SK-N-SH treated with all-trans-retinoic acid at 6 μM for 48 hours (cell line): ENCODE results near the gene ZSWIM6.

Source experiments
- ATAC-seq: fragments of 200-7000 bp; cut with Tn5 transposase; 3 replicates; pipeline ENCODE4 v1.9.1; 2020; ENCODE audit warnings: mild to moderate bottlenecking, moderate library complexity
- ARNTL ChIP-seq: fragments of 450-650 bp; formaldehyde crosslinking; IDR thresholded peaks from 2 replicates; pipeline ENCODE4 v1.5.0; 2020; ENCODE audit warnings: low read depth, mild to moderate bottlenecking, moderate library complexity, borderline replicate concordance
- BACH2 ChIP-seq: fragments of 250-450 bp; sonication (Bioruptor Pico); IDR thresholded peaks from 2 replicates; pipeline ENCODE4 v1.9.0; 2021; ENCODE audit warnings: mild to moderate bottlenecking, borderline replicate concordance
- CREB5 ChIP-seq: fragments of 250-450 bp; sonication (Bioruptor Pico); IDR thresholded peaks from 2 replicates; pipeline ENCODE4 v1.5.1; 2020; ENCODE audit warnings: low read depth, mild to moderate bottlenecking, moderate library complexity
- CSDC2 ChIP-seq: fragments of 250-450 bp; sonication (Bioruptor Pico); IDR thresholded peaks from 2 replicates; pipeline ENCODE4 v1.5.0; 2020; ENCODE audit warnings: mild to moderate bottlenecking, moderate library complexity
- ESRRG ChIP-seq: fragments of 250-450 bp; sonication (Bioruptor Pico); IDR thresholded peaks from 2 replicates; pipeline ENCODE4 v1.6.1; 2021; ENCODE audit warnings: mild to moderate bottlenecking
- GLIS3 ChIP-seq: fragments of 250-450 bp; sonication (Bioruptor Pico); IDR thresholded peaks from 2 replicates; pipeline ENCODE4 v1.5.0; 2020; ENCODE audit warnings: mild to moderate bottlenecking, moderate library complexity
- ISL1 ChIP-seq: fragments of 250-450 bp; sonication (Bioruptor Pico); IDR thresholded peaks from 2 replicates; pipeline ENCODE4 v2.1.2; 2022; ENCODE audit warnings: mild to moderate bottlenecking, moderate library complexity
- OSR1 ChIP-seq: fragments of 250-450 bp; sonication (Bioruptor Pico); IDR thresholded peaks from 2 replicates; pipeline ENCODE4 v1.8.0; 2022; ENCODE audit warnings: moderate library complexity, mild to moderate bottlenecking, inconsistent platforms
- PPARA ChIP-seq: fragments of 250-450 bp; sonication (Bioruptor Pico); IDR thresholded peaks from 2 replicates; pipeline ENCODE4 v1.5.0; 2020; ENCODE audit warnings: mild to moderate bottlenecking, borderline replicate concordance
- RARB ChIP-seq: fragments of 250-450 bp; sonication (Bioruptor Pico); IDR thresholded peaks from 2 replicates; pipeline ENCODE4 v1.8.0; 2021; ENCODE audit warnings: mild to moderate bottlenecking, moderate library complexity
- SNAI2 ChIP-seq: fragments of 250-450 bp; sonication (Bioruptor Pico); IDR thresholded peaks from 2 replicates; pipeline ENCODE4 v1.5.0; 2020; ENCODE audit warnings: mild to moderate bottlenecking, moderate library complexity
- TCF4 ChIP-seq: fragments of 250-450 bp; sonication (Bioruptor Pico); IDR thresholded peaks from 2 replicates; pipeline ENCODE4 v1.8.0; 2021; ENCODE audit warnings: mild to moderate bottlenecking, moderate library complexity, borderline replicate concordance
- TOX ChIP-seq: fragments of 250-450 bp; sonication (Bioruptor Pico); IDR thresholded peaks from 2 replicates; pipeline ENCODE4 v1.8.0; 2021; ENCODE audit warnings: mild to moderate bottlenecking, moderate library complexity, borderline replicate concordance
- TSHZ2 ChIP-seq: fragments of 250-450 bp; sonication (Bioruptor Pico); IDR thresholded peaks from 2 replicates; pipeline ENCODE4 v1.5.0; 2020; ENCODE audit warnings: mild to moderate bottlenecking, moderate library complexity
- ZC3H10 ChIP-seq: fragments of 250-450 bp; sonication (Bioruptor Pico); IDR thresholded peaks from 2 replicates; pipeline ENCODE4 v1.5.1; 2021; ENCODE audit warnings: mild to moderate bottlenecking, moderate library complexity
- ZFP3 ChIP-seq: fragments of 250-450 bp; sonication (Bioruptor Pico); IDR thresholded peaks from 2 replicates; pipeline ENCODE4 v1.5.0; 2020; ENCODE audit warnings: mild to moderate bottlenecking, moderate library complexity
- ZFP30 ChIP-seq: fragments of 450-650 bp; formaldehyde crosslinking; IDR thresholded peaks from 2 replicates; pipeline ENCODE4 v1.5.0; 2022; ENCODE audit warnings: mild to moderate bottlenecking, moderate library complexity
- ZNF565 ChIP-seq: fragments of 450-650 bp; formaldehyde crosslinking; conservative IDR thresholded peaks from 2 replicates; pipeline ENCODE4 v1.5.0; 2020; ENCODE audit warnings: low read depth, mild to moderate bottlenecking, moderate library complexity
- ZNF70 ChIP-seq: fragments of 450-650 bp; formaldehyde crosslinking; IDR thresholded peaks from 2 replicates; pipeline ENCODE4 v1.5.0; 2020; ENCODE audit warnings: mild to moderate bottlenecking, moderate library complexity
- ZNF8 ChIP-seq: fragments of 450-650 bp; formaldehyde crosslinking; IDR thresholded peaks from 2 replicates; pipeline ENCODE4 v1.5.0; 2020; ENCODE audit warnings: mild to moderate bottlenecking, moderate library complexity
- TF ChIP-seq, protein P1 (sequence below): fragments of 250-450 bp; sonication (Bioruptor Pico); IDR thresholded peaks from 2 replicates; pipeline ENCODE4 v1.8.0; 2021; ENCODE audit warnings: low read depth, mild to moderate bottlenecking, moderate library complexity, borderline replicate concordance
- TF ChIP-seq, protein P2 (sequence below): fragments of 250-450 bp; sonication (Bioruptor Pico); IDR thresholded peaks from 2 replicates; pipeline ENCODE4 v1.5.1; 2021; ENCODE audit warnings: mild to moderate bottlenecking, moderate library complexity

Gene ZSWIM6

GRCh38 chr5:61464512-61464911 lies 132.5 kb downstream of the ZSWIM6 start:
- TF ChIP-seq ZNF8 (CRISPR knock-in tag) = no peak
- no peak for ATAC-seq

GRCh38 chr5:61465066-61465465 lies 133.0 kb downstream of the ZSWIM6 start:
- no peak for ATAC-seq

GRCh38 chr5:61465496-61465895 lies 133.4 kb downstream of the ZSWIM6 start:
- TF ChIP-seq ZC3H10 (CRISPR knock-in tag) = no peak
- TF ChIP-seq ZFP30 = no peak
- TF ChIP-seq CREB5 = no peak
- no peak for ATAC-seq

More at GRCh38 chr5:61465066-61465465, 133.0 kb downstream of the ZSWIM6 start:
- TF ChIP-seq TCF4 (CRISPR knock-in tag) = no peak
- no peak for TF ChIP-seq BACH2
- TF ChIP-seq ISL1 (CRISPR knock-in tag) = no peak
- TF ChIP-seq ZNF8 (CRISPR knock-in tag) = no peak
- TF ChIP-seq, protein P1, sequence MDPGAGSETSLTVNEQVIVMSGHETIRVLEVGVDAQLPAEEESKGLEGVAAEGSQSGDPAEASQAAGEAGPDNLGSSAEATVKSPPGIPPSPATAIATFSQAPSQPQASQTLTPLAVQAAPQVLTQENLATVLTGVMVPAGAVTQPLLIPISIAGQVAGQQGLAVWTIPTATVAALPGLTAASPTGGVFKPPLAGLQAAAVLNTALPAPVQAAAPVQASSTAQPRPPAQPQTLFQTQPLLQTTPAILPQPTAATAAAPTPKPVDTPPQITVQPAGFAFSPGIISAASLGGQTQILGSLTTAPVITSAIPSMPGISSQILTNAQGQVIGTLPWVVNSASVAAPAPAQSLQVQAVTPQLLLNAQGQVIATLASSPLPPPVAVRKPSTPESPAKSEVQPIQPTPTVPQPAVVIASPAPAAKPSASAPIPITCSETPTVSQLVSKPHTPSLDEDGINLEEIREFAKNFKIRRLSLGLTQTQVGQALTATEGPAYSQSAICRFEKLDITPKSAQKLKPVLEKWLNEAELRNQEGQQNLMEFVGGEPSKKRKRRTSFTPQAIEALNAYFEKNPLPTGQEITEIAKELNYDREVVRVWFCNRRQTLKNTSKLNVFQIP (CRISPR knock-in tag) = no peak
- no peak for TF ChIP-seq TOX
- TF ChIP-seq, protein P2, sequence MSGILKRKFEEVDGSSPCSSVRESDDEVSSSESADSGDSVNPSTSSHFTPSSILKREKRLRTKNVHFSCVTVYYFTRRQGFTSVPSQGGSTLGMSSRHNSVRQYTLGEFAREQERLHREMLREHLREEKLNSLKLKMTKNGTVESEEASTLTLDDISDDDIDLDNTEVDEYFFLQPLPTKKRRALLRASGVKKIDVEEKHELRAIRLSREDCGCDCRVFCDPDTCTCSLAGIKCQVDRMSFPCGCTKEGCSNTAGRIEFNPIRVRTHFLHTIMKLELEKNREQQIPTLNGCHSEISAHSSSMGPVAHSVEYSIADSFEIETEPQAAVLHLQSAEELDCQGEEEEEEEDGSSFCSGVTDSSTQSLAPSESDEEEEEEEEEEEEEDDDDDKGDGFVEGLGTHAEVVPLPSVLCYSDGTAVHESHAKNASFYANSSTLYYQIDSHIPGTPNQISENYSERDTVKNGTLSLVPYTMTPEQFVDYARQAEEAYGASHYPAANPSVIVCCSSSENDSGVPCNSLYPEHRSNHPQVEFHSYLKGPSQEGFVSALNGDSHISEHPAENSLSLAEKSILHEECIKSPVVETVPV (CRISPR knock-in tag) = no peak
- TF ChIP-seq SNAI2 = no peak
- no peak for TF ChIP-seq ZFP3 (CRISPR knock-in tag)
- no peak for TF ChIP-seq ZNF70 (CRISPR knock-in tag)
- no peak for TF ChIP-seq GLIS3 (CRISPR knock-in tag)
- TF ChIP-seq PPARA (CRISPR knock-in tag) = no peak
- TF ChIP-seq RARB (CRISPR knock-in tag) = no peak
- TF ChIP-seq ZNF565 (CRISPR knock-in tag) = no peak
- no peak for TF ChIP-seq ZFP30
- TF ChIP-seq CSDC2 (CRISPR knock-in tag) = no peak
- no peak for TF ChIP-seq ESRRG (CRISPR knock-in tag)
- no peak for TF ChIP-seq ZC3H10 (CRISPR knock-in tag)
- TF ChIP-seq ARNTL (CRISPR knock-in tag) = no peak

GRCh38 chr5:61466017-61466416 lies 134.0 kb downstream of the ZSWIM6 start:
- ATAC-seq = no peak
- TF ChIP-seq ESRRG (CRISPR knock-in tag) (no peak), GLIS3 (CRISPR knock-in tag) (no peak), ZFP3 (CRISPR knock-in tag) (no peak), PPARA (CRISPR knock-in tag) (no peak), ZC3H10 (CRISPR knock-in tag) (no peak)
- TF ChIP-seq, protein P2 (CRISPR knock-in tag) = no peak

GRCh38 chr5:61467766-61468482 lies 135.9 kb downstream of the ZSWIM6 start:
- ATAC-seq = peak; percentile 66
- TF ChIP-seq CREB5 (no peak), OSR1 (no peak), TSHZ2 (CRISPR knock-in tag) (no peak), SNAI2 (no peak), RARB (CRISPR knock-in tag) (no peak), ARNTL (CRISPR knock-in tag) (no peak), ZFP30 (no peak), CSDC2 (CRISPR knock-in tag) (no peak), BACH2 (no peak), ESRRG (CRISPR knock-in tag) (no peak)
